DND-41 (cell line): ENCODE data around the gene DCAF5.

Experiments used
- CTCF ChIP-seq: IDR thresholded peaks from 2 replicates; pipeline ENCODE4 v1.5.1; 2012; ENCODE audit warnings: borderline replicate concordance, low read length, moderate library complexity, mild to moderate bottlenecking; ENCODE audit not compliant: poor library complexity, severe bottlenecking; ENCODE audit errors: extremely low read depth
- EZH2 ChIP-seq: IDR thresholded peaks from 3 replicates; pipeline ENCODE4 v1.6.1; 2012; ENCODE audit warnings: borderline replicate concordance, low read depth, mild to moderate bottlenecking, moderate library complexity, low read length, inconsistent platforms; ENCODE audit not compliant: severe bottlenecking

- TF ChIP-seq CTCF (no peak), EZH2 (no peak)
Observed at GRCh38 chr14:69050240-69051184, 102.4 kb downstream of the DCAF5 start.
